ENCODE results near the gene ADD3. TPM values are rescaled to one million over a fixed set of nuclear protein-coding genes. Genes with fewer than 3 reads are reported as not detected.

ADD3 gene
- total RNA-seq, 1 experiment from 2014 or later, result 152 TPM

DNA sequence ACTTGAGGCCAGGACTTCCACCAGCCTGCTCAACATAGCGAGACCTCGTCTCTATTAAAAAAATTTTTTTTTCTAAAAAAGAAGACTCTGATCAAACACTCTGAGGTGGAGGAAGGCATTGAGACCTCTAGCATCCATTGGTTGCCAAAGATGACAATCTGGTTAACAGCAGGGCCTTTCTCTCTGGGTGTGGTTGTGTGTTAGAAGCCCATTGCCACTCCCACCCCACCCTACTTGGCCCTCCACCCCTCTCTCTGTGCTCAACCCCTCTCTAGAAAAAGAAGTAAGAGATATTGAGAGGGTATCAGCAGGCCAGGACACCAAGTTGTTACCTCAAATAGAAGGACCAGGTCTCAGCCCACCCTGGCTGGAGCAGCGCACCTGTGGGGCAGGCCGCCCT, 142.3 kb downstream of the ADD3 start:
- DNase-seq (ENCODE audit: low read depth), result no peak

DNA sequence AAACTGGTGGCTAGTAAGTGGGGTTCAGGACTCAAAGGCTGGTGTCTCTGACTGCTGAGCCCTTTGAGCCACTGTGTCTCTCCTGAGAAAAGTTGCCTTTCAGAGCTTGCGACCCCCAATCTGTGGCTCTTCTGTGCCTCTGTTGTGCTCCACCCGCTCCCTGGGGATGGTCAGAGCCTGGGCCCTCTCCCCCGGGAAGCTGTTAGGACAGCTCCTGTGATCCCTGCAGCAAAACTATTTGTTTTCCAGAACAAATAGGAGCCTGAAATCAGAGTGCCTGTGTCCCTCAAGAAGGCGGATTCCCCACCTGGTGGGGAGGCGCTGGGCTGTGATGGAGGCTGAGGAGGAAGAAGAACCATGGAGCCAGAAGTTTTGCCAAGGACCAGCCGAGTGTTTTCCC, 143.2 kb downstream of the ADD3 start:
- no peak for DNase-seq (ENCODE audit: low read depth)

DNA sequence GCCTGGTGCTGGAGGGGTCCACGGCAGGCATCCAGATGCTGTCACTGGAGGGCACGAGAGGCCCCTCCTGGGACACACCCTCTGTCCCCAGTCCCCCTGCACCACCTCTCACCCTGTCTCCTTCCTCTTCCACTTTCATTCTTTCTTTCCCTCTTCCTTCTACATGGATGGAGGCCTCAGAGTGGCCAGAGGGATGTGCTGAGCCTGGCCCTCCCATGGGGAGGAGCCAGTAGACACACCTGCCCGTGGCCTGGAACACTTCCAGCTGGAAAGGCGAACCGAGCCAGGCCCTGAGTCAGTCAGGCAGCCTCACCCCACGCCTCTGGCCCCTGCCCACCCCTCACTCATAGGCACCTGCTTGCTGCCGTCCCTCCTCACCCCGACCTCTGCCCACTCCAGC, 143.7 kb downstream of the ADD3 start:
- peak; percentile 7 for DNase-seq (ENCODE audit: low read depth)

DNA sequence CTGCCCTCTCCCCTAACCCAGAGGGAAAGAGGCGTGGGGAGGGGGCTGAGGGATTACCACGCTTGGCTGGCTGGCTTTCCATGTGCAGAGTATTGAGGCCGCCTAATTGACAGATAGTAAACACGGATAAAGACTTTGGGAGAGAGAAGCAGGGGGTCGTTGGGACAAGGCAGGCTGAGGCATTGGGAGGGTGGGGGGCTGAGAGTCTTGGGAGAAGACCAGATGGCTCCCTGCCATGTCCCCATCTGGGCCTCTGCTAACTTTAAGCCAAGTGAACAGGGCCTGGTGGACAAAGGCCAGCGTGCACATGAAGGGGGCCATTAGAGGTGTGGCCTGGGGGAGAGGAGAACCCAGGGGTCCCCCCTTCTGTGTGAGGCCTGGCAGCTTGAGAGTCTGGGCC, 144.2 kb downstream of the ADD3 start:
- no peak for DNase-seq (ENCODE audit: low read depth)

DNA sequence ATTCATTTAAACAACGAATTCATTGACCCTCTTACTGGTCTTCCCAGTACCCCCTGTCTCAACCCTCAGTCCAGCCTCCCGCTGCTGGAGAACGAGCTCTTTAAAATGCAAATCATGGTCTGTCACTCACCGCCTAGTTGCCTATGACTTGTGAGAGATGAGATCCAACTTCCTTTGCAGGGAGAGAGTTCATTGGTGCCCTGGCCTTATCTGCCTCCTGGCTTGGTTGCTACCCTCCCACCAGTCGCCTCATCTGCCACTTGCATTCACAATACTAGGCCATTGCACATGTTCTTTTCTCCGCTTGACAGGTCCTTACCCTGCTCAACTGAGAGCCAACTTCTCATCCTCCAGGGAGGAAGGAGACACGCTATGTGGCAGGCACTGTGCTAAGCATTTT, 145.6 kb downstream of the ADD3 start:
- no peak for DNase-seq (ENCODE audit: low read depth)

DNA sequence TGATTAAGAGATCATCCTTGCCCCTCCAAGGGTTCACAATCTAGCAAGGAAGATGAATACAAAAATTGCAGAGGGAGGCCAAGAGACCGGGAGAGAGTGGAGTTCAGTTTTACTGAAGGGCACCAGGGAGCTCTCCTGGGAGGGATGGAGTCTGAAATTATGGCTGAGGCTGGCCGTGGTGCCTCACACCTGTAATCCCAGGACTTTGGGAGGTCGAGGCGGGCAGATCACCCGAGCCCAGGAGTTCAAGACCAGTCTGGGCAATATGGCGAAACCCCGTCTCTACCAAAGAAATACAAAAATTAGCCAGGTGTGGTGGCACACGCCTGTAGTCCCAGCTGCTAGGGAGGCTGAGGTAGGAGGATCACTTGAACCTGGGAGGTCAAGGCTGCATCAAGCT, 148.3 kb downstream of the ADD3 start:
- DNase-seq (ENCODE audit: low read depth), result no peak

DNA sequence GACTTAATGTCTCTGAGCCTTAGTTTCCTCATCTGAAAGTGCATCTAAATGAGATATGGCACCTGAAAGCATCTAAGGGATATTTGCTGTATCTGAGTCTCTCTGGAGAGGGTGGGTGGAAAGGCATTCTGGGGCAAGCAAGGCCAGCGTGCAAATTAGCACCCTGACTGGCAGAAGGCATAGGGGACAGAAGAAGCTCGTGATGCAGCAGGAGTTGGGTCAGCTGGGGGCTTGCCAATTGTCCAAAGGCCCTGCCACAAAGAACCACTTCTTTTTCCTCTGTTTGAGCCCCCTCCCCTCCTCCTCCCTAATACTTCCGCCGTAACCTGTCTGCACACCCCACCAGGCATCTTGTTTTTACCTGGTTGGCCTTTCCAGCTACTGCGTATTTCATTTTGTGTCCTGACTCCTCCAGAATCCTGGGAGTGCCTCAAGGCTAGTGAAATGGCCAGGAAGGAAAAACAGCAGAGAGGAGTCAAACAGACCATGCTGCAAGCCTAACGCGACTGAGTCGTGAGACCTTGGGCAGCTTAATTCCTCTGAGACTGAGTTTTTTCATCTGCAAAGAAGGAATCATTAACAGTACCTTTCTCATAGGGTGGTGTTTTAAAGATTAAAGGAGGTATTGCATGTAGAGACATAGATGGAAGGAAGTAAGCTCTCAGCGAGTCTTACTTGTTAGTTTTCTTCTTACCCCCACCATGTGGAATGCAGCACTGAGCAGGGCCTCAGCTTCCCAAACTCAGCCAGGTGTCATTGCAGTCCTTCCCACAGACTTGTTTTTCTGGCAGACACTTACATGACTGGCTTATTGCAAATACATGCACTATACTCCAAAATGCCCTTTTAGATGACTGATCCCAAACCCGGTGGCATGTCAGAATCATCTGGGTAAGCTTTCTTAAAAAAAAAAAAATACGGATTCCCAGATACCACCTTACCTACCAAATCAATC, 150.5 kb downstream of the ADD3 start:
- no peak for DNase-seq (ENCODE audit: low read depth)

DNA sequence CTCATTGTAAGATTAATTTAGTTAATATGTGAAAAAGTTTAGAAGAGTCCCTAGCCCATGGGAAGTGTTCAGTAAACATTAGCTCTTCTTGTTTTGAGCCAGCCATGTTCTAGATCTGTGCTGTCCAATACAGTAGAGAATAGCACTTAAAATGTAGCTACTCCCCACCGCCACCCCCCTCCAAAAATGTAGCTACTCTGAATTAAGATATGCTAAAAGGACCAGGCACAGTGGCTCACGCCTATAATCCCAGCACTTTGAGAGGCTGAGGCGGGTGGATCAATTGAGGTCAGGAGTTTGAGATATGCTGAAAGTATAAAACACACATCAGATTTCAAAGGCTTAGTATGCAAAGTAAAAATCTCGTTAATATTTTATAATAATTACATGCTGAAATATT, 152.3 kb downstream of the ADD3 start:
- DNase-seq (ENCODE audit: low read depth), result no peak

DNA sequence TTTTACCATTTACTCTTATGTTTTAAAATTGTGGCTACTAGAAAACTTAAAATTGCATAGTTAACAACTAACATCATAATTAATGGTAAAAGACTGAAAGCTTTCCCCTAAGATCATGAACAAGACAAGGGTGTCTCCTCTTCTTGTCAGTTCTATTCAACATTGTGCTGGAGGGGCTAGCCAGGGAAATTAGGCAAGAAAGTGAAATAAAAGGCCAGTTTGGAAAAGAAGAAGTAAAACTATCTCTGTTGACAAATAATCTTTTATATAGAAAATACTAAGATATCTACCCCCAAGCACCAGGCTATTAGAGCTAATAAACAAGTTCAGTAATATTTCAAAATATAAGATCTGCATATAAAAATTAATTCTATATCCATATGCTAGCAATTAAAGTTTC, 152.7 kb downstream of the ADD3 start:
- no peak for DNase-seq (ENCODE audit: low read depth)

DNA sequence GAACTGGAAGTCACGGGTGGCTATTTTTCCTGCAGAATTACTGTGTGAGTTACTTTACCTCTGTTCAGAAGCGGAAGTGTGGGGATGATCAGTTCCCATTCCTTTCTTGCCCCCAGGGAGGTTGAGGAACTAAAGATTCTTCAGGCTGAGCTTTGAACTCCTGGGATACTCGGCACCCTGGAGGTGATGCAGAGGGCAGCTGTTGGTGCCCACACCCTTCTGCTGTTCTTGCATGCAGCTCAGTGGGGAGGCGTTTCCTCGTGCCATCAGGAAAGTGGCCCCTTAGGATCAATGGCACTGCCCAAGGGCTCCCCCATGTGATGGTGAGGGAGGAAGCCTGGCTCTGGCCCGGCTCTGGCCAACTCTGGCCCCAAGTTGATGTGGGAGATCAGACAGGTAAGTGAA, 155.0 kb downstream of the ADD3 start:
- peak; percentile 8 for DNase-seq (ENCODE audit: low read depth)

DNA sequence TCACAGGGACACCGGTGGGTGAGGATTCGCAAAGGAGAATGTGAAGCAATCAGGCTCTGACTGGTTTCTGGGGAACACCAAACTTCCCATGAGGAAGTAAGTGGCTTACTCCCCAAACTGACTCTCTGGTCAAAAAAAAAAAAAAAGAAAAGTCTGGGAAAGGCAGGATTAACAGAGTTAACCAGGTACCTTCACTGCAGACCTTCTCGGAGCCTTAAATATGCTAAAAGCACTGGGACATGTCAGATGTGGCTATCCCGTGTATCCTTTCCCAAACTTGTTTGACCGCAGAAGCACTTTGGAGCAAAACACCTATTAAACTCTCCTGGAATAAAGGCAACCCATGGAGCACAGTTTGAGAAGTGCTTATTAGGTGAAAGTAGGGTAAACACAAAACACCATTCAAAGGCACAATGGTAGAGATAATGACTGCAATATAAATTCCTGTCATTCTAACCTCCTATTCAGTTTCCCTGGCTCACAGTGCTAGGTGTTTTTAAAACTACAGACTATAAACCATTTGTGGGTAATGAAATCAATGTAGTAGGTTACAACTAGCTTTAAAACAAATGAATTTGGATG, 155.5 kb downstream of the ADD3 start:
- DNase-seq (ENCODE audit: low read depth), result no peak

DNA sequence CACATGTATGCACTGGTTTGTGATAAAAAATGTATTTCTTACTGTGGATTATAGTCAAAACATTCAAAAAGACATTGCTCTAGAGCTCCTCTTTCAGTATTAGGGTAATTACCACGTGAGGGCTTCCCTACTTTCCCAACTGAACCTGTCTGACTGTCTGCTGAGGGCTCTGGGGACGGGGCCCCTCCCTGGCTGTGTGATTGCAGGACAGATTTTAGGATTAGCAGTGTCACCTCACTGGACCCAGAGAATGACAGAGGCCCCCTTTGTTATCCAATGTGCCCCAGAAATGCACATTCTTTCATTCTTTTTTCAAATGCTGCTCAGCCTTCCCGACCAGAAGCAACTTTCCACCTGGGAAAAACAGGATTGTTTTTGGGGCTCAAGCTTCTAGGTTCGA, 156.1 kb downstream of the ADD3 start:
- no peak for DNase-seq (ENCODE audit: low read depth)

DNA sequence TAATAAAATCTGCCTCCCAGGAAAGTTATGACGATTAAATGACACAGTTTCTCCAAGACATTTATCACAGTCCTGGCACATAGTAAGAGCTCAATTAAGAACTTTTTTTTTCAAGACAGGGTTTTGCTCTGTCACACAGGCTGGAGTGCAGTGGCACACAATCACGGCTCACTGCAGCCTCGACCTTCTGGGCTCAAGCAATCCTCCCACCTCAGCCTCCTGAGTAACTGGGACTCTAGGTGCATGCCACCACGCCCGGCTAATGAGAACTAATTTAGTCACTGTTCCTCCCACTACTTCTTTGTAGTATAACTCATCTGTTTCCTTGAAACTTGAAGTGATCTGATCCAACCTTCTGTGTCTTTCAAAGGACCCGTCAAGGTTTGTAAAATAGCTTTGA, 157.5 kb downstream of the ADD3 start:
- no peak for DNase-seq (ENCODE audit: low read depth)

DNA sequence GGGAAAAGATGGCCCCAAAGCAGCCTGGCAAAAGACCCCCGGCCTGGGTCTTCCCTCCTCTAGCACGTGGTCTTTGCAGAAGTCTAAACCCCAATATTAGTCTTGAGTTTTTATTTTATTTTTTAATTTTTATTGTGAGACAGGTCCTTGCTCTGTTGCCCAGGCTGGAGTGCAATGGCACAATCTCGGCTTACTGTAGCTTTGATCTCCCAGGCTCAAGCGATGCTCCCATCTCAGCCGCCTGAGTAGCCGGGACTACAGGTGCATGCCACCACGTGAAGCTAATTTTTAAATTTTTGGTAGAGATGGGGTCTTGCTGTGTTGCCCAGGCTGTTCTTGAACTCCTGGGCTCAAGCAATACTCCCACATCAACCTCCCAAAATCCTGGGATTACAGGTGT, 159.4 kb downstream of the ADD3 start:
- DNase-seq (ENCODE audit: low read depth), result no peak

DNA sequence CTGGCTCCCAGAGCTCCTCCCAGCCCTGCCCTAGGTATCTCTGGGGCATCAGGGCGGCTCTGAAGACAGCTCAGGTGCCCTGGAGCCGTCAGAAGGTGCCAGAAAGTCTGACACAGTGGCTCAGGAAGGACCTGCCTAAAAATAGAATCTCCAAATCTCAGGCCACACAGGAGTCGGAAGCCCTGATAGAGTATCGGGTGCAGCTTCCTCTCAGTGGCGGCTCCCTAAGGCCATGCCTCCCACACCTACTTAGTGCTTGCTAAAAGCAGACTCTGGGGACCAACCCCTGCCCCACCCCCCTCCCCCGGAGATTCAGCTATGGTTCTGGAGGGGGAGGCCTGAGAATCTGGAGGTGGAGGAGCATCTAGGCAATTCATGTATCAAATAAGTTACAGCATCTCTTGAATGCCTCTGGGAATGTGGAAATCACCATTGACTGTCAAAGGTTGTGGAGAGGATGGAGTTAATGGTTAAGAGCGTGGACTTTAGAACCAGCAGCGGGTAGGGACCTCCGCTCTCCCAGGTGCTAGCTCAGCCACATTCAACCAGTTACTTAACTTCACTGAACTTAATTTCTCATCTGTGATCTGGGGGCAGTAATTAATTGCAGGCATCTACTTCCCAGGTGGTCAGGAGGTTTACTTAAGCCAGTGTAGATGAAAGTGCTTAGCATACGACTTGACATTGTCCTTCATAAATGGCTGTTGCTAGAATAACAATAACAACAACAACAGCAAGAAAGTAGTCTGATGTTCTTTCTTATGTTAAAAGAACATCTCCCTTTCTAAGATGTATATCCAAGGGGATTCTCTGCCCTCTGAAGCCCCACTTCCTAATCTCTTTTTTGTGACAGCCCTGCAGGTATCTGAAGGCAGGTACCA, 161.1 kb downstream of the ADD3 start:
- DNase-seq (ENCODE audit: low read depth), result no peak

DNA sequence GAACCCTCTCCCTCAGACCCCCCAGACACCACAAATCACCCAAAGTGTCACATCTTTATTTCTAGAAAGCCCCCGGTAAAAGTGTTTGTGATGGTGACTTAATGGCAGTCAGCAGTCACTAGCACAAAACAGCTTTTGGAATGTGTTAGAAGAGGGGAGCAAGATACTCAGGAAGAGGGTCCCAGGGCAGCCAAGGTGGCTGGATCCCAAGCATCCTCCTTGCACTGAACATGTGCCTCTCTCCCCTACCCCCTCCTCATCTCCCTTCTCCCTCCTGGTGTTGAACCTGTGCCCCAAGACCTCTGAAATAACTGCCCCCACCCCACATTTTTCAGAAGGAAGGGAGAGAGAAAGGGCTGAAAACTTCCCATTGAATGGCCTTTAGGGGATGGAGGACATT, 161.8 kb downstream of the ADD3 start:
- no peak for DNase-seq (ENCODE audit: low read depth)

DNA sequence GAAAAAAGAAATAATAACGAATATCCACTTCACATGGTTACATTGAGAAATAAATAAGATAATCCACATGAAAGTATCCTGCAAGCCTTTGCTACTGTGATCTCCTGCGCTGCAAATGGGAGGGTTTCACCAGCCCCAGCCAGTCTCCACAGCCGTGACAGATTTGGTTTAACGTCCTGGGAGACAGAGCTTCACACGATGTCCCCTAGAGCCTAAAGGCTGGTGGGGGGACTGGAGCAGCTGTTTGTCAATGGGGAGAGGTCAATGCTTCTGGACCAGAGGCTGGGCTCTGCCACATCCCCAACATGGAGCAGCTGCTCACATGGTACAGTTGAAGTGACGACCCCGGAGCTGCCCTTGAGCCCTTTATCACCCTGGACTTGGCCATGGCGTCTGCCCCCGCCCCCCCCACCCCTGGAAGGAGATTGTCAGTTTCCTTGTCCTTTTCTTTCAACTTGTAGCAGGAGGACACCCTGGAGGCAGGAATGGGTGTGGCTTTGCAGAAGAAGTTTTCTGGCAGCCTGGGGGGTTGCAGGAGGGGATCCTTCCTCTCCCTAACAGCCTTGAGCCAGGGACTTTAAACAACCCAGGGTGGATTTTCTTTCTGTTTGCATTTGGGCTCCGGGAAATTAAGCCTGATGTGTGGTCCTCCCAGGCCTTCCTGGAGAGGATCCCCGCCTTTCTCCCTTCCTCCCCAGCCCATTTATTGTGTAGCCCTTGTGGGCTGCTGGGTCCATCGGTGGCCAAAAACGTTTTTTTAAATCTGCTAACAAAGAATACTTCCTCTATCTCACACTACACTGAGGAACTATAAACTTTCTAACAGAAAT, 162.6 kb downstream of the ADD3 start:
- DNase-seq (ENCODE audit: low read depth), result no peak

DNA sequence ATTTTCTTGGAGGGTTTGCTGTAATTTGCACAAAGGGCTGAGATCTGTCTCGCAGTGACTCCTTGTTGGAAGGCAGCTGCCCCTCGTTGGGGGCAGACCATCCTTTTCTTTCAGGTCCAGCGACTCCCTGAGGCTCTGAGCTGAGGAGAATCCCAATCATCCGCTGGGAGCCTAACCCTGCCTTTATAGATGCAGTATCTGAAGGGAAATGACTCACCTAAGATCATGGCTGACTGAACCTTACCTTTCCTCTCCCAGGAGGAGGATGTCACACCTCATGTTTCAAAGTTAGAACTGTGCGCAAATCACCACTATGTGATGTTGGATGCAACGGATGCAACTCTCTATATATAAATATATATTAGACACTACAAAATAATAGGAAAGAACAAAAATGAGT, 163.2 kb downstream of the ADD3 start:
- DNase-seq (ENCODE audit: low read depth), result peak; percentile 18

DNA sequence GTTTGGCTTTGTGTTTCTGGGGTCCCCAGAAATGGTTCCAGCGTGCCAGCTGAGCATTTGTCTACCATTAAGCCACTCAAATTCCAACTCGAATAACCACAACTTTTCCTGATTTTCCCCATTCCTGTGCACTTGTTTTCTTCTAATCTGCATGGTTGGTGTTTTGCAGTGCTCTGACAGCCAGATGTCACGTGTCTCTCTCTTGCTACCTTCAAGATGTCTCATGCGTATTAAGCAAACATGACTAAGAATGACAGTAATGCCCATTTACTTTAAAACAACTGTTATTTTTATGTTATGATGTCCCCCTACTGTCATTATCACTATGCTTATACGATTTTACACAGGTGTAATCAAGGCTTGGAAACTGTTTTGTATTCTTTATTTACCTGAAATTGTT, 164.4 kb downstream of the ADD3 start:
- peak; percentile 10 for DNase-seq (ENCODE audit: low read depth)

DNA sequence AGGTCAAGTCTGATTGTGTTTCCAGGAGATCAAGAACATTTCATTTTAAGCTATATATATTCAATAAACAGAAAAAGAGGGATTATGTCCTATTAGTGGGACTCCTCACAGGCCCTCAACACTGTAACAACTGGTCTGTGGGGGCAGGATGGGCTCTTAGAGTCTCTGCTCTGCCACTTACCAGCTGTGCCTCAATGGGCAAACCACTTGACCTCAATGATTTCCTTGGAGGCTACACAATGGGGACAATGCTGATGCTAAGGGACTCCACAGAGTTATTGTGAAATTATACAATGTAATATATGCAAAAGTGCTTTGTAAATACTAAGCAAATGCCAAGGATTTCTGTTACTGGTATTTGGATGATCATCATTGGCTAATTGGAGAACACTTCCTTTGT, 166.4 kb downstream of the ADD3 start:
- no peak for DNase-seq (ENCODE audit: low read depth)

DNA sequence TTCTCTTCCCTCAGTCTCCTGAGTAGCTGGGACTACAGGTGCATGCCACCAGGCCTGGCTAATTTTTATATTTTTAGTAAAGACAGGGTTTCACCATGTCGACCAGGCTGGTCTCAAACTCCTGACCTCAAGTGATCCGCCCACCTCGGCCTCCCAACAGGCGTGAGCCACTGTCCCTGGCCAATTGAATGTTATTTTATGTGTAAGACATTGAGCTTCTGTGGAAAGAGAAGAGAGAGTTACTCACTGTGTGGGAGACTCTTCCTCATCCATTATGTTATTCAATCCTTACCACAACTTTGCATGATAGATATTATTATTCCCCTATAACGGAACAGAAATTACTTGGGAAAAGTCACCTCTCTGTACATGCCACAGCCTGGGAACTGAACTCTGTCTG, 167.0 kb downstream of the ADD3 start:
- no peak for DNase-seq (ENCODE audit: low read depth)

DNA sequence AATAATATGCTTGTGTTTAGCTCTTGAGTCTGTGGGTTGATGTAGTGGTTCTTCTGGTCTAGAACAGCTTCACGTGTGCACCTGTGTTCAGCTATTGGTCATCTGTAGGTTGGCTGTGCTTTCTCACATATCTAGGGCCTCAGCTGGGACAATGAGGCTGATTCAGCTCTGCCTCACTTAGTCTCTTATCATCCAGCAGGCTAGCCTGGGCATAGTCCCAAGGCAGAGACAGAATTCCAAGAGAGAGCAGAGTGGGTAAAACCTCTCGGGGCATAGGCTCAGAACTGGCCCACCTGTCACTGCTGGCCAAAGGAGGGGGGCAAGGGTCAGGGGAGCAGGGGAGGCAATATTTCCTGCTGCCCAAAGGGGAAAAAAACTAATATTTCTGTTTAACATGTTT, 167.6 kb downstream of the ADD3 start:
- no peak for DNase-seq (ENCODE audit: low read depth)

Measured in M059J (cell line).